Measurements from ENCODE around the gene KDM6B.

KDM6B gene

DNA sequence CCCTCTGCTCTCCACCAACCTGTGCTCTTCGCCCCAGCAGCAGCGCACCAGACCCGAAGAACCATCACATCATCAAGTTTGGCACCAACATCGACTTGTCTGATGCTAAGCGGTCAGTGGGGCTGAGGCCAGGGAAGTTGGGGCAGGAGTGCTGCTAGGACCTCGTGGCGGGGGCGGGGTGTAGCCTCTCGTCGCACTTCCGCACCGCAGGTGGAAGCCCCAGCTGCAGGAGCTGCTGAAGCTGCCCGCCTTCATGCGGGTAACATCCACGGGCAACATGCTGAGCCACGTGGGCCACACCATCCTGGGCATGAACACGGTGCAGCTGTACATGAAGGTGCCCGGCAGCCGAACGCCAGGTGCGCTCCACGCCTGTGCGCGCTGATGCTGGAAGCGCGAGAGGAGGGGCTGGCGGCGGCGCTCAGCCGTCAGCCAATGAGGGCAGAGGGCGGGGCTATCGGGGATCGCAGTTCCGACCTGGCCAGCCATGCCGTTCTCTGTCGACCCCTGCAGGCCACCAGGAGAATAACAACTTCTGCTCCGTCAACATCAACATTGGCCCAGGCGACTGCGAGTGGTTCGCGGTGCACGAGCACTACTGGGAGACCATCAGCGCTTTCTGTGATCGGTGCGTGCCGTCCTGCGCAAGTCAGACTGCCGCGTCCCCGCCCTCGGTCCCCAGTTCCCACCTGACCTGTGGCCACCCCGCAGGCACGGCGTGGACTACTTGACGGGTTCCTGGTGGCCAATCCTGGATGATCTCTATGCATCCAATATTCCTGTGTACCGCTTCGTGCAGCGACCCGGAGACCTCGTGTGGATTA lies 17.6 kb downstream of the KDM6B start:
- H3K4me3 ChIP-seq (ENCODE audit: low read depth, low read length) = no peak overlapping the region
- TF ChIP-seq, protein P1, sequence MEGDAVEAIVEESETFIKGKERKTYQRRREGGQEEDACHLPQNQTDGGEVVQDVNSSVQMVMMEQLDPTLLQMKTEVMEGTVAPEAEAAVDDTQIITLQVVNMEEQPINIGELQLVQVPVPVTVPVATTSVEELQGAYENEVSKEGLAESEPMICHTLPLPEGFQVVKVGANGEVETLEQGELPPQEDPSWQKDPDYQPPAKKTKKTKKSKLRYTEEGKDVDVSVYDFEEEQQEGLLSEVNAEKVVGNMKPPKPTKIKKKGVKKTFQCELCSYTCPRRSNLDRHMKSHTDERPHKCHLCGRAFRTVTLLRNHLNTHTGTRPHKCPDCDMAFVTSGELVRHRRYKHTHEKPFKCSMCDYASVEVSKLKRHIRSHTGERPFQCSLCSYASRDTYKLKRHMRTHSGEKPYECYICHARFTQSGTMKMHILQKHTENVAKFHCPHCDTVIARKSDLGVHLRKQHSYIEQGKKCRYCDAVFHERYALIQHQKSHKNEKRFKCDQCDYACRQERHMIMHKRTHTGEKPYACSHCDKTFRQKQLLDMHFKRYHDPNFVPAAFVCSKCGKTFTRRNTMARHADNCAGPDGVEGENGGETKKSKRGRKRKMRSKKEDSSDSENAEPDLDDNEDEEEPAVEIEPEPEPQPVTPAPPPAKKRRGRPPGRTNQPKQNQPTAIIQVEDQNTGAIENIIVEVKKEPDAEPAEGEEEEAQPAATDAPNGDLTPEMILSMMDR (IDR thresholded peaks at IDR 0.05; ENCODE audit: low read depth, low read length, missing control alignments) = peak; percentile 91
- in situ Hi-C loops (cut with HindIII; ENCODE audit: low sequenced_read_pairs) = no loop called here
- no peak for DNase-seq (ENCODE audit: low read depth)

GRCh38 chr17:7852262-7852670 lies 18.2 kb downstream of the KDM6B start:
- TF ChIP-seq, protein P1 (IDR thresholded peaks at IDR 0.05; ENCODE audit: low read depth, low read length, missing control alignments) = no peak
- no peak for DNase-seq (ENCODE audit: low read depth)
- no peak overlapping the region for H3K4me3 ChIP-seq (ENCODE audit: low read depth, low read length)
- in situ Hi-C loops (cut with HindIII; ENCODE audit: low sequenced_read_pairs) = no loop called here

DNA sequence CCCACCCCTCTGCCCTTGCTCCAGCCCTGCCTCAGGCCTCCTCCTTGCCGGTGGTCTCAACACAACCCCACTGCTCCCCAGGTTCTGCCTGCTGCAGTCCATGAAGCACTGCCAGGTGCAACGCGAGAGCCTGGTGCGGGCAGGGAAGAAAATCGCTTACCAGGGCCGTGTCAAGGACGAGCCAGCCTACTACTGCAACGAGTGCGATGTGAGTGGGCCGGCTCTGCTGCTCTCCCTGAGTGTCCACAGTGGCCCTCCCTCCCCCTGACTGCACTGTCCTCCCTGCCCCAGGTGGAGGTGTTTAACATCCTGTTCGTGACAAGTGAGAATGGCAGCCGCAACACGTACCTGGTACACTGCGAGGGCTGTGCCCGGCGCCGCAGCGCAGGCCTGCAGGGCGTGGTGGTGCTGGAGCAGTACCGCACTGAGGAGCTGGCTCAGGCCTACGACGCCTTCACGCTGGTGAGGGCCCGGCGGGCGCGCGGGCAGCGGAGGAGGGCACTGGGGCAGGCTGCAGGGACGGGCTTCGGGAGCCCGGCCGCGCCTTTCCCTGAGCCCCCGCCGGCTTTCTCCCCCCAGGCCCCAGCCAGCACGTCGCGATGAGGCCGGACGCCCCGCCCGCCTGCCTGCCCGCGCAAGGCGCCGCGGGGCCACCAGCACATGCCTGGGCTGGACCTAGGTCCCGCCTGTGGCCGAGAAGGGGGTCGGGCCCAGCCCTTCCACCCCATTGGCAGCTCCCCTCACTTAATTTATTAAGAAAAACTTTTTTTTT lies 19.1 kb downstream of the KDM6B start:
- no peak for DNase-seq (ENCODE audit: low read depth)
- no peak overlapping the region for H3K4me3 ChIP-seq (ENCODE audit: low read depth, low read length)
- in situ Hi-C loops (cut with HindIII; ENCODE audit: low sequenced_read_pairs) = no loop called here
- TF ChIP-seq, protein P1 (IDR thresholded peaks at IDR 0.05; ENCODE audit: low read depth, low read length, missing control alignments) = no peak

GRCh38 chr17:7853691-7854038 lies 19.6 kb downstream of the KDM6B start:
- in situ Hi-C loops (cut with HindIII; ENCODE audit: low sequenced_read_pairs) = no loop called here
- no peak overlapping the region for H3K4me3 ChIP-seq (ENCODE audit: low read depth, low read length)
- no peak for DNase-seq (ENCODE audit: low read depth)
- TF ChIP-seq, protein P1 (IDR thresholded peaks at IDR 0.05; ENCODE audit: low read depth, low read length, missing control alignments) = no peak

- in situ Hi-C loops (cut with HindIII; ENCODE audit: low sequenced_read_pairs) = no loop called here
- no peak overlapping the region for H3K4me3 ChIP-seq (ENCODE audit: low read depth, low read length)
- TF ChIP-seq, protein P1 (IDR thresholded peaks at IDR 0.05; ENCODE audit: low read depth, low read length, missing control alignments) = no peak
- DNase-seq (ENCODE audit: low read depth) = no peak
Measured at GRCh38 chr17:7854078-7854777, 20.2 kb downstream of the KDM6B start.

DNA sequence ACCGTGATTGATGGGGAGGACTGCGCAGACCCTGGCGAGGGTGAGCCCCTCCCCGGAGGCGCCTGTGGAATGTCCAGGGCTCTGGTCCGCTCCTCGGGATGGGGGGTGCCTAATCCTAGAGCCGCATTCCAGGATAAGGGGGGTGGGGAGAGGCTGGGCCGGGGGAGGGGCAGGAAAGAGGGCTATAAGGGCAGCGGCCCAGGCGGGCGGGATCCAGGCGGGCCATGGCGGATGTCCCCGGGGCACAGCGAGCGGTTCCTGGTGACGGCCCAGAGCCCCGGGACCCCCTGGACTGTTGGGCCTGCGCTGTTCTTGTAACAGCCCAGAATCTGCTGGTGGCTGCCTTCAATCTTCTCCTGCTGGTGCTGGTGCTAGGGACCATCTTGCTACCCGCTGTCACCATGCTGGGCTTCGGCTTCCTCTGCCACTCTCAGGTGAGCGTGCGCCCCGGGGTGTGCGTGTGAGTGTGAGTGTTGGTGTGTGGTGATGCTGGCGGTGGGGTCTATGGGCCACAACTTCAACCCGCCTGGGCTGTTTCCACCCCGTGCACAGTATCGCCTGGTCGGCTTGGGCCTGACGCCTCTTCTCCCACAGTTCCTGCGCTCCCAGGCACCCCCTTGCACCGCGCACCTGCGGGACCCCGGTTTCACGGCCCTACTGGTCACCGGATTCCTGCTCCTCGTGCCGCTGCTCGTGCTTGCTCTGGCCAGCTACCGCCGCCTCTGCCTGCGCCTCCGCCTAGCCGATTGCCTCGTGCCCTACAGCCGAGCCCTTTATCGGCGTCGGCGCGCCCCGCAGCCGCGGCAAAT lies 21.0 kb downstream of the KDM6B start, which contains the start of gene TMEM88:
TSS of gene TMEM88 (plus strand) at position 216 of the 809 bp plus-strand sequence. CDS start at position 225, 9 bp downstream.
- DNase-seq (ENCODE audit: low read depth) = no peak
- TF ChIP-seq, protein P1 (IDR thresholded peaks at IDR 0.05; ENCODE audit: low read depth, low read length, missing control alignments) = no peak
- H3K4me3 ChIP-seq (ENCODE audit: low read depth, low read length) = peak within 1 kb of the TSS; percentile 56
- in situ Hi-C loops (cut with HindIII; ENCODE audit: low sequenced_read_pairs) = no loop called here

All from astrocyte of the cerebellum (primary cell).